Neural progenitor cell (in vitro differentiated cells): ENCODE results near the gene ENC1. TPM values are rescaled to one million over a fixed set of nuclear protein-coding genes. Genes with fewer than 3 reads are reported as not detected.
"Not testable (repeated sequence)": the region's sequence is repeated elsewhere in the genome, so short reads cannot be mapped to it uniquely, and the experiment has no call there.

ENCODE experiments used
- DNase-seq: peaks from one replicate; pipeline ENCODE4 v3.0.0-alpha.2; 2016; ENCODE audit warnings: low spot score
- H2AFZ ChIP-seq: fragments of 200-600 bp; sonication (generic); replicated peaks from 2 replicates; pipeline ENCODE4 v1.6.1; 2016; ENCODE audit warnings: antibody characterized with exemption
- H3F3A ChIP-seq: fragments of 200-600 bp; sonication (generic); 2 replicates; pipeline ENCODE4 v1.6.1; 2016; ENCODE audit warnings: antibody characterized with exemption, low read depth
- H3K27ac ChIP-seq: fragments of 200-600 bp; sonication (generic); 2 replicates; pipeline ENCODE4 v1.5.1; 2016; ENCODE audit warnings: mild to moderate bottlenecking
- H3K27me3 ChIP-seq: fragments of 200-600 bp; sonication (generic); 2 replicates; pipeline ENCODE4 v1.6.1; 2016; ENCODE audit warnings: mild to moderate bottlenecking, moderate library complexity
- H3K36me3 ChIP-seq: fragments of 200-600 bp; sonication (generic); 2 replicates; pipeline ENCODE4 v1.5.1; 2016
- H3K4me1 ChIP-seq: fragments of 200-600 bp; sonication (generic); 2 replicates; pipeline ENCODE4 v1.6.1; 2016; ENCODE audit warnings: mixed run types
- H3K4me2 ChIP-seq: fragments of 200-600 bp; sonication (generic); 2 replicates; pipeline ENCODE4 v1.6.1; 2016
- H3K4me3 ChIP-seq: fragments of 200-600 bp; sonication (generic); 2 replicates; pipeline ENCODE4 v1.5.1; 2016
- H3K79me2 ChIP-seq: fragments of 200-600 bp; sonication (generic); 2 replicates; pipeline ENCODE4 v1.6.1; 2016; ENCODE audit warnings: low read depth
- H3K9ac ChIP-seq: fragments of 200-600 bp; sonication (generic); 2 replicates; pipeline ENCODE4 v1.6.1; 2016
- H3K9me3 ChIP-seq: fragments of 200-600 bp; sonication (generic); 2 replicates; pipeline ENCODE4 v1.5.1; 2016; ENCODE audit warnings: low read depth
- H4K20me1 ChIP-seq: fragments of 200-600 bp; sonication (generic); 2 replicates; pipeline ENCODE4 v1.6.1; 2016; ENCODE audit warnings: low read depth
- H3K27ac Mint-ChIP-seq: 3 replicates; pipeline ENCODE4 v1.8.0; 2021; ENCODE audit warnings: mixed read lengths
- H3K27me3 Mint-ChIP-seq: 2 replicates; pipeline ENCODE4 v1.8.0; 2022; ENCODE audit warnings: low read depth, mild to moderate bottlenecking, inconsistent platforms, moderate library complexity, mixed read lengths; ENCODE audit not compliant: insufficient read depth
- H3K36me3 Mint-ChIP-seq: 3 replicates; pipeline ENCODE4 v1.8.0; 2021; ENCODE audit warnings: mixed read lengths
- H3K4me1 Mint-ChIP-seq: 3 replicates; pipeline ENCODE4 v1.8.0; 2021; ENCODE audit warnings: mixed read lengths
- H3K4me3 Mint-ChIP-seq: 3 replicates; pipeline ENCODE4 v1.8.0; 2021; ENCODE audit warnings: mild to moderate bottlenecking, moderate library complexity, mixed read lengths
- H3K9me3 Mint-ChIP-seq: 3 replicates; pipeline ENCODE4 v1.8.0; 2020; ENCODE audit warnings: mixed read lengths
- EZH2 ChIP-seq: fragments of 200-600 bp; sonication (generic); IDR thresholded peaks from 2 replicates; pipeline ENCODE4 v1.6.1; 2017; ENCODE audit warnings: antibody characterized with exemption, mild to moderate bottlenecking, moderate library complexity
- EZH2phosphoT487 ChIP-seq: fragments of 200-600 bp; sonication (generic); IDR thresholded peaks from 2 replicates; pipeline ENCODE4 v1.6.1; 2017; ENCODE audit warnings: antibody characterized with exemption
- total RNA-seq: library from RNA; depleted of rRNA; stranded (reverse); fragments of >200 nt; gene quantifications from 2 replicates; pipeline ENCODE4 v1.2.3, GENCODE V29; 2015; ENCODE audit warnings: low replicate concordance
- TF ChIP-seq, protein P1 (sequence below): fragments of 200-600 bp; sonication (generic); IDR thresholded peaks from 2 replicates; pipeline ENCODE4 v1.5.1; 2017; ENCODE audit warnings: antibody characterized with exemption, mild to moderate bottlenecking

Gene ENC1
- total RNA-seq, 1 donor from 2014 or later: 73.8 TPM

DNA sequence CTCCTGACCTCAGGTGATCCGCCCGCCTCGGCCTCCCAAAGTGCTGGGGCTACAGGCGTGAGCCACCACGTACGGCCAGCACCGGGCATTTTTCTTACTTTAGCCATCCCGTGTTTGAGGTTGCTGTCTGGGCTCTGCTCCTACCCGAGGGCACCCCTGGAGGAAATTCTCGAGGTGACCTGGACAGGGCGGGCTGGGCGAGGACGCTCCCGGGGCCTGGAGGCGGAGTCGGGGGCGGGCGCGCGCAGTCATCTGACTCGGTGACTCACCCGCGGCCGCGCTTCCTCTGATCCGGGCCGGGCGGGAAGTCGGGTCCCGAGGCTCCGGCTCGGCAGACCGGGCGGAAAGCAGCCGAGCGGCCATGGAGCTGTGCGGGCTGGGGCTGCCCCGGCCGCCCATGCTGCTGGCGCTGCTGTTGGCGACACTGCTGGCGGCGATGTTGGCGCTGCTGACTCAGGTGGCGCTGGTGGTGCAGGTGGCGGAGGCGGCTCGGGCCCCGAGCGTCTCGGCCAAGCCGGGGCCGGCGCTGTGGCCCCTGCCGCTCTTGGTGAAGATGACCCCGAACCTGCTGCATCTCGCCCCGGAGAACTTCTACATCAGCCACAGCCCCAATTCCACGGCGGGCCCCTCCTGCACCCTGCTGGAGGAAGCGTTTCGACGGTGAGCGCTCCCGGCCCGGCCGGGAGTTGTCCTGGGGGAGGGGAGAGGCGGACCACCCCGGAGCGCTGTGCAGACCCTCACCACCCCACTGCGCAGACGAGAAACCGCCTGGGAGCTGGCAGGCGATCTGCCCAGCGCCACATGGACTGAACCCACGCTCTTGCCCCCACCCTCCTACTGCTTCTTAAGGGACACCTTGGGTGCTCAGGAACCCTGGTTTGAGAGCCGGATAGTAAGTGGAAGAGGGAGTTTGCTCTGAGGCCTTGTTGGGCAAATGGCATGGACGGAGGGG lies 44.6 kb upstream of the ENC1 start, which contains the start of gene HEXB:
Gene HEXB, plus strand, starts transcription at position 334 of the 952 bp plus-strand sequence. Its CDS starts 28 bp downstream, at position 362.
- Histone ChIP-seq H3K4me2 (peak within 1 kb of the TSS; percentile 94), H3K4me1 (peaks cover 8% of the 10 kb centered on the region), H3K27ac (no peak within 1 kb of the TSS), H3K9ac (peak within 1 kb of the TSS; percentile 50), H3K4me3 (peak within 1 kb of the TSS; percentile 80), H3K79me2 (no peaks in the 10 kb centered on the region), H3F3A (peaks cover 9% of the 10 kb centered on the region), H2AFZ (peak within 1 kb of the TSS; percentile 93), H4K20me1 (no peaks in the 10 kb centered on the region), H3K36me3 (no peaks in the 10 kb centered on the region), H3K27me3 (no peaks in the 10 kb centered on the region), H3K9me3 (no peaks in the 10 kb centered on the region)
- H3K4me3 Mint-ChIP-seq: peak within 1 kb of the TSS; percentile 82
- peak; percentile 90 for DNase-seq
- TF ChIP-seq, protein P1, sequence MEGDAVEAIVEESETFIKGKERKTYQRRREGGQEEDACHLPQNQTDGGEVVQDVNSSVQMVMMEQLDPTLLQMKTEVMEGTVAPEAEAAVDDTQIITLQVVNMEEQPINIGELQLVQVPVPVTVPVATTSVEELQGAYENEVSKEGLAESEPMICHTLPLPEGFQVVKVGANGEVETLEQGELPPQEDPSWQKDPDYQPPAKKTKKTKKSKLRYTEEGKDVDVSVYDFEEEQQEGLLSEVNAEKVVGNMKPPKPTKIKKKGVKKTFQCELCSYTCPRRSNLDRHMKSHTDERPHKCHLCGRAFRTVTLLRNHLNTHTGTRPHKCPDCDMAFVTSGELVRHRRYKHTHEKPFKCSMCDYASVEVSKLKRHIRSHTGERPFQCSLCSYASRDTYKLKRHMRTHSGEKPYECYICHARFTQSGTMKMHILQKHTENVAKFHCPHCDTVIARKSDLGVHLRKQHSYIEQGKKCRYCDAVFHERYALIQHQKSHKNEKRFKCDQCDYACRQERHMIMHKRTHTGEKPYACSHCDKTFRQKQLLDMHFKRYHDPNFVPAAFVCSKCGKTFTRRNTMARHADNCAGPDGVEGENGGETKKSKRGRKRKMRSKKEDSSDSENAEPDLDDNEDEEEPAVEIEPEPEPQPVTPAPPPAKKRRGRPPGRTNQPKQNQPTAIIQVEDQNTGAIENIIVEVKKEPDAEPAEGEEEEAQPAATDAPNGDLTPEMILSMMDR: peak; percentile 17
- TF ChIP-seq EZH2phosphoT487: no peak
- H3K27me3 Mint-ChIP-seq: peaks cover 7% of the 10 kb centered on the region
- peak within 1 kb of the TSS; percentile 58 for H3K27ac Mint-ChIP-seq
- H3K4me1 Mint-ChIP-seq: peaks cover 10% of the 10 kb centered on the region
- H3K36me3 Mint-ChIP-seq: no peaks in the 10 kb centered on the region
- H3K9me3 Mint-ChIP-seq: no peaks in the 10 kb centered on the region

DNA sequence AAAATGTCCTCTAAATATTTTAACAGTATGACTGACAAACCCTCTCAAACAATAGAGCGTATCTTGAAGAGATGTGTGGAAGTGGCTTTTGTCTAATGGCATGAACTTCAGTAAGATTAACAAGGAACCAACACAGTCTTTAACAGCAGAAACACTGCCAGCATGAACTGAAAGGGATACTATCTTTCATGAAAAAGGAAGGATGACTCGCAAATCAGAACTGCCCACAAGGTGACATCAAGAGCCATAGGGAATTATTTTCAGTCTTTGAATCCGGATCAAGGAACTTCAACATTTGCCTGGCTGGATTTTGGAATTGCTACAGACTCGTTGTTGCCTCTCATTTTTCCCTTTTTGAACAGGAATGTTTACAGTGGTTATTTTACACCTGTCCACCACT lies 39.4 kb upstream of the ENC1 start:
- DNase-seq: no peak
- no peaks in the 10 kb centered on the region for H3F3A ChIP-seq
- no peak overlapping the region for H3K27ac Mint-ChIP-seq
- no peak overlapping the region for H3K4me3 Mint-ChIP-seq
- H3K9ac ChIP-seq: no peak overlapping the region
- no peaks in the 10 kb centered on the region for H3K79me2 ChIP-seq
- H3K4me1 ChIP-seq: no peaks in the 10 kb centered on the region
- peaks cover 5% of the 10 kb centered on the region for H3K4me1 Mint-ChIP-seq
- TF ChIP-seq EZH2phosphoT487 (no peak), EZH2 (no peak)
- TF ChIP-seq, protein P1: no peak
- H4K20me1 ChIP-seq: no peaks in the 10 kb centered on the region
- H3K27me3 ChIP-seq: no peaks in the 10 kb centered on the region
- H3K4me2 ChIP-seq: no peak overlapping the region
- no peaks in the 10 kb centered on the region for H3K36me3 Mint-ChIP-seq
- no peak overlapping the region for H3K27ac ChIP-seq
- no peaks in the 10 kb centered on the region for H3K9me3 ChIP-seq
- H3K4me3 ChIP-seq: no peak overlapping the region
- H3K27me3 Mint-ChIP-seq: peaks cover 7% of the 10 kb centered on the region
- no peaks in the 10 kb centered on the region for H3K36me3 ChIP-seq
- H3K9me3 Mint-ChIP-seq: no peaks in the 10 kb centered on the region
- no peak overlapping the region for H2AFZ ChIP-seq

DNA sequence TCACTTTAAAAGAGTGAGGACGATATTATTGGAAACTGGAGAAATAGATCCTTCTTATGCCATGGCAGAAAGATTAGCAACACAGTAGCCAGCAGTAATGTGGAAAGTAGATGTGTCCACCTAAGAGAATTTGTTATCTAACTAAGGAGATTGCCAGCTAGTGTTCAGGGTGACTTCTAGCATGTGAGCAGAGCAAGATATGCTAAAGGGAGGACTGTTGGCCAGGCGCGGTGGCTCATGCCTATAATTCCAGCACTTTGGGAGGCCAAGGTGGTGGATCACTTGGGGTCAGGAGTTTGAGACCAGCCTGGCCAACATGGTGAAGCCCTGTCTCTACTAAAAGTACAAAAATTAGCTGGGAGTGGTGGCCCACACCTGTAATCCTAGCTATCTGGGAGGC lies 38.8 kb upstream of the ENC1 start:
- not testable (repeated sequence) for H3K27ac Mint-ChIP-seq, H3K9me3 ChIP-seq, H3F3A ChIP-seq, H3K27me3 ChIP-seq, H3K9me3 Mint-ChIP-seq, H4K20me1 ChIP-seq, H2AFZ ChIP-seq, H3K4me3 Mint-ChIP-seq, H3K27me3 Mint-ChIP-seq, H3K9ac ChIP-seq, DNase-seq, H3K27ac ChIP-seq, H3K36me3 ChIP-seq, H3K4me1 ChIP-seq, H3K4me3 ChIP-seq, H3K36me3 Mint-ChIP-seq, H3K79me2 ChIP-seq, H3K4me2 ChIP-seq, H3K4me1 Mint-ChIP-seq

DNA sequence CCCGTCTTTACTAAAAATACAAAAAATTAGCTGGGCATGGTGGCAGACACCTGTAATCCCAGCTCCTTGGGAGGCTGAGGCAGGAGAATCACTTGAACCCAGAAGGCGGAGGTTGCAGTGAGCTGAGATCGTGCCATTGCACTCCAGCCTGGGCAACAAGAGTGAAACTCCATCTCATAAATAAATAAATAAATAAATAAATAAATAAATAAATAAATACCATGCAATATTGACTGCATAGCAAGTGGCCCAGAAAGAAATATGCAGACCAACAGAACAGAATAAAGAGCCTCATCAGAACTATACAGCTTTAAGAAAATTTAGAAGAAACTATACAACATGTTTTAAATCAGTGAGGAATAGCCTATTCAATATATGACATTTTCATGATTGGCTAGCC lies 37.6 kb upstream of the ENC1 start:
- H3K9ac ChIP-seq, H3K4me3 Mint-ChIP-seq, H3K27ac Mint-ChIP-seq, H3K4me2 ChIP-seq, H2AFZ ChIP-seq, H4K20me1 ChIP-seq, H3K4me1 ChIP-seq, H3K27me3 Mint-ChIP-seq, H3F3A ChIP-seq, H3K9me3 Mint-ChIP-seq, H3K36me3 ChIP-seq, H3K9me3 ChIP-seq, H3K4me1 Mint-ChIP-seq, H3K27ac ChIP-seq, DNase-seq, H3K36me3 Mint-ChIP-seq, H3K4me3 ChIP-seq, H3K27me3 ChIP-seq, H3K79me2 ChIP-seq: not testable (repeated sequence)

DNA sequence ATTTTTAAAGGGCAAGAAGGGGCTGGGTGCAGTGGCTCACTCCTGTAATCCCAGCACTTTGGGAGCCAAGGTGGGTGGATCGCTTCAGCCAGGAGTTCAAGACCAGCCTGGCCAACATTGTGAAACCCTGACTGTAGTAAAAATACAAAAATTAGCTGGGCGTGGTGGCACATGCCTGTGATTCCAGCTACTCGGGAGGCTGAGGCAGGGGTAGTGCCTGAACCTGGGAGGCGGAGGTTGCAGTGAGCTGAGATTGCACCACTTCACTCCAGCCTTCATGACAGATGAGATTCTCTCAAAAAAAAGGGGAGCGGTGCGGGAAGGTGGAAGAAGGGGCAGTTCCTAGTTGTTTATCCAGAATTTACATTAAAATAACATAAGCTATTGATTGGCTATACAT lies 35.9 kb upstream of the ENC1 start:
- H3K36me3 ChIP-seq, H4K20me1 ChIP-seq, H3K4me2 ChIP-seq, H3K36me3 Mint-ChIP-seq, H3K27me3 Mint-ChIP-seq, H3K27ac Mint-ChIP-seq, H3K4me3 Mint-ChIP-seq, H3K27me3 ChIP-seq, H3K27ac ChIP-seq, H3K9ac ChIP-seq, H3F3A ChIP-seq, DNase-seq, H3K79me2 ChIP-seq, H3K9me3 Mint-ChIP-seq, H2AFZ ChIP-seq, H3K9me3 ChIP-seq, H3K4me3 ChIP-seq, H3K4me1 ChIP-seq: not testable (repeated sequence)
- H3K4me1 Mint-ChIP-seq: peaks cover 13% of the 10 kb centered on the region
